ENCODE data around the gene FOXI2. TPM values are rescaled to one million over a fixed set of nuclear protein-coding genes. Genes with fewer than 3 reads are reported as not detected.

Gene FOXI2
- total and polyA plus RNA-seq, 2 experiments from 2014 or later, result not detected

DNA sequence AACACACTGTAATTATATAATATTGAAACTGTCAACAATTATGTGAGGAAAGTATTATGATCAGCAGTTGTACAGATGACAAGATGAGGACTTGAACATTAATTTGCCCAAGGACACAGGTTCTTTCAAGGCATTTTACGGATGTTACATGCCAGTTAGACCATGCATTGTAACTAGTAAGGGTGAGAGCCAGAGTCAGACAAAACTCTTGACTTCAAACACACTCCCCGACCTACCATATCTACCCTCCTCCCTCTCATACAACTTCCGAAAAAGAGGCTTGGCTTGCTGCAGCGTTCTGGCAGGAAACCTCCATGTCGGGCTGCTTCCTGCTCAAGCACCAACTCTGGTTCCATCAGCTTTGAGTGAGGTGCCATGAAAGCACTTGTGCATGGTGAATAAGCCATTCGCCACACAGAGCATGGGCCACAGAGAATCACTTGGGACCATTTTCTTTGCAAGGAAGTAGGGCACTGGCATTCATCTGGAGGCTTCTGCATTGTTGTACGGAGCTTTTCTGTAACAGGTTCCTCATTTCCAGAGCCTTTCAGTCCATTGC is 53.2 kb downstream of the FOXI2 start:
- 80% methylated on average over 7 of the region's 7 CpGs for WGBS (ENCODE audit: low lambda C conversion rate, missing lambda C conversion rate)
- H3K4me2 ChIP-seq, result no peak overlapping the region
- H3K79me2 ChIP-seq, result no peaks in the 10 kb centered on the region
- H2AFZ ChIP-seq, result no peak overlapping the region
- H3K36me3 ChIP-seq (replicated peaks; ENCODE audit: insufficient read depth, low read depth), result no peaks in the 10 kb centered on the region
- H3K4me1 ChIP-seq (ENCODE audit: insufficient read depth), result no peaks in the 10 kb centered on the region
- DNase-seq (ENCODE audit: low spot score), result no peak
- no peaks in the 10 kb centered on the region for H3K9me3 ChIP-seq (ENCODE audit: low read depth)
- TF ChIP-seq, protein P1, sequence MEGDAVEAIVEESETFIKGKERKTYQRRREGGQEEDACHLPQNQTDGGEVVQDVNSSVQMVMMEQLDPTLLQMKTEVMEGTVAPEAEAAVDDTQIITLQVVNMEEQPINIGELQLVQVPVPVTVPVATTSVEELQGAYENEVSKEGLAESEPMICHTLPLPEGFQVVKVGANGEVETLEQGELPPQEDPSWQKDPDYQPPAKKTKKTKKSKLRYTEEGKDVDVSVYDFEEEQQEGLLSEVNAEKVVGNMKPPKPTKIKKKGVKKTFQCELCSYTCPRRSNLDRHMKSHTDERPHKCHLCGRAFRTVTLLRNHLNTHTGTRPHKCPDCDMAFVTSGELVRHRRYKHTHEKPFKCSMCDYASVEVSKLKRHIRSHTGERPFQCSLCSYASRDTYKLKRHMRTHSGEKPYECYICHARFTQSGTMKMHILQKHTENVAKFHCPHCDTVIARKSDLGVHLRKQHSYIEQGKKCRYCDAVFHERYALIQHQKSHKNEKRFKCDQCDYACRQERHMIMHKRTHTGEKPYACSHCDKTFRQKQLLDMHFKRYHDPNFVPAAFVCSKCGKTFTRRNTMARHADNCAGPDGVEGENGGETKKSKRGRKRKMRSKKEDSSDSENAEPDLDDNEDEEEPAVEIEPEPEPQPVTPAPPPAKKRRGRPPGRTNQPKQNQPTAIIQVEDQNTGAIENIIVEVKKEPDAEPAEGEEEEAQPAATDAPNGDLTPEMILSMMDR (IDR thresholded peaks at IDR 0.05; ENCODE audit: poor library complexity), result no peak
- TF ChIP-seq EZH2phosphoT487 (IDR thresholded peaks at IDR 0.05; ENCODE audit: low read depth, severe bottlenecking, unreplicated experiment), result no peak
- TF ChIP-seq EZH2 (IDR thresholded peaks at IDR 0.05; ENCODE audit: borderline replicate concordance), result no peak
- no peak overlapping the region for H3K4me3 ChIP-seq
- H4K20me1 ChIP-seq (ENCODE audit: insufficient read depth, poor library complexity, severe bottlenecking), result no peaks in the 10 kb centered on the region
- H3K9me2 ChIP-seq (replicated peaks; ENCODE audit: insufficient read depth), result no peaks in the 10 kb centered on the region
- no peak overlapping the region for H3K27ac ChIP-seq
- peaks cover 4% of the 10 kb centered on the region for H3K27me3 ChIP-seq

Other genes starting within 250 kb of the FOXI2 start
- gene NPS, start 187.9 kb upstream of the FOXI2 start, total RNA-seq, result not detected in 2 replicates
- gene NPS, start 187.9 kb upstream of the FOXI2 start, polyA plus RNA-seq, result not detected in 2 replicates
- gene CLRN3, start 155.8 kb downstream of the FOXI2 start, total RNA-seq, result 49.0 and 52.8 TPM in 2 replicates
- gene CLRN3, start 155.8 kb downstream of the FOXI2 start, polyA plus RNA-seq, result 13.5 and 21.5 TPM in 2 replicates
- 4.1 and 10.1 TPM in 2 replicates for gene PTPRE, start 169.9 kb downstream of the FOXI2 start, total RNA-seq
- 3.2 and 5.0 TPM in 2 replicates for gene PTPRE, start 169.9 kb downstream of the FOXI2 start, polyA plus RNA-seq